Measurements from ENCODE around the gene ZEB1. TPM values are rescaled to one million over a fixed set of nuclear protein-coding genes. Genes with fewer than 3 reads are reported as not detected.

Gene ZEB1
- total RNA-seq, 1 donor from 2014 or later, result 24.7 TPM

GRCh38 chr10:31345886-31346285 lies 26.9 kb downstream of the ZEB1 start:
- Mint-ChIP-seq H3K4me3 (no peak overlapping the region), H3K27me3 (ENCODE audit: low read depth) (peaks cover 11% of the 10 kb centered on the region), H3K36me3 (no peaks in the 10 kb centered on the region), H3K9me3 (no peaks in the 10 kb centered on the region), H3K27ac (no peak overlapping the region), H3K4me1 (peaks cover 14% of the 10 kb centered on the region)
- TF ChIP-seq, protein P1, sequence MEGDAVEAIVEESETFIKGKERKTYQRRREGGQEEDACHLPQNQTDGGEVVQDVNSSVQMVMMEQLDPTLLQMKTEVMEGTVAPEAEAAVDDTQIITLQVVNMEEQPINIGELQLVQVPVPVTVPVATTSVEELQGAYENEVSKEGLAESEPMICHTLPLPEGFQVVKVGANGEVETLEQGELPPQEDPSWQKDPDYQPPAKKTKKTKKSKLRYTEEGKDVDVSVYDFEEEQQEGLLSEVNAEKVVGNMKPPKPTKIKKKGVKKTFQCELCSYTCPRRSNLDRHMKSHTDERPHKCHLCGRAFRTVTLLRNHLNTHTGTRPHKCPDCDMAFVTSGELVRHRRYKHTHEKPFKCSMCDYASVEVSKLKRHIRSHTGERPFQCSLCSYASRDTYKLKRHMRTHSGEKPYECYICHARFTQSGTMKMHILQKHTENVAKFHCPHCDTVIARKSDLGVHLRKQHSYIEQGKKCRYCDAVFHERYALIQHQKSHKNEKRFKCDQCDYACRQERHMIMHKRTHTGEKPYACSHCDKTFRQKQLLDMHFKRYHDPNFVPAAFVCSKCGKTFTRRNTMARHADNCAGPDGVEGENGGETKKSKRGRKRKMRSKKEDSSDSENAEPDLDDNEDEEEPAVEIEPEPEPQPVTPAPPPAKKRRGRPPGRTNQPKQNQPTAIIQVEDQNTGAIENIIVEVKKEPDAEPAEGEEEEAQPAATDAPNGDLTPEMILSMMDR (IDR thresholded peaks at IDR 0.05; ENCODE audit: unreplicated experiment), result no peak
- no peak for DNase-seq (ENCODE audit: low spot score in 2 of 2, unreplicated experiment in 2 of 2)

- DNase-seq (ENCODE audit: low spot score in 2 of 2, unreplicated experiment in 2 of 2), result no peak
- H3K4me1 Mint-ChIP-seq, result peaks cover 14% of the 10 kb centered on the region
- TF ChIP-seq, protein P1 (IDR thresholded peaks at IDR 0.05; ENCODE audit: unreplicated experiment), result no peak
- H3K9me3 Mint-ChIP-seq, result no peaks in the 10 kb centered on the region
- no peak overlapping the region for H3K4me3 Mint-ChIP-seq
- H3K36me3 Mint-ChIP-seq, result no peaks in the 10 kb centered on the region
- H3K27me3 Mint-ChIP-seq (ENCODE audit: low read depth), result peaks cover 11% of the 10 kb centered on the region
- H3K27ac Mint-ChIP-seq, result no peak overlapping the region
These were observed 27.9 kb downstream of the ZEB1 start for GRCh38 chr10:31346953-31347352.

DNA sequence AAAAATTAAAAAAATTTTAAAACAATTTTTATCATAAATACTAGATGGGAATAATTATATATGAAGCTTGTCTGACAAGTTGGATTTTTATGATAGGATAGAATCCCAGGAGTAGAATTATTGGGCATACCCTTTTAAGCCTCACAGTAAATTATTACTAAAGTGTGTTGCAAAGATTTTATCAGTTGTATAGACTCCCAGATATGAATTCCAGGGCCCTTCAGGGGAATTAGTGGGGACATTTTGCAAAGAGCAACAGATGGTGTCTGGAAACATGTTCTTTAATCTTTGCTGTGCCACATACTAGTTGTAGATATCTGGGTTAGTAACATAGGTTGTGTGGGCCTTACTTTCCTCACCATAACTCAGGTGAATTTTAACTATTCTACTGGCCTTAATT lies 28.7 kb downstream of the ZEB1 start:
- no peak overlapping the region for H3K4me3 Mint-ChIP-seq
- H3K27me3 Mint-ChIP-seq (ENCODE audit: low read depth), result peaks cover 11% of the 10 kb centered on the region
- peaks cover 14% of the 10 kb centered on the region for H3K4me1 Mint-ChIP-seq
- no peak overlapping the region for H3K27ac Mint-ChIP-seq
- TF ChIP-seq, protein P1 (IDR thresholded peaks at IDR 0.05; ENCODE audit: unreplicated experiment), result no peak
- no peak for DNase-seq (ENCODE audit: low spot score in 2 of 2, unreplicated experiment in 2 of 2)
- H3K9me3 Mint-ChIP-seq, result no peaks in the 10 kb centered on the region
- no peaks in the 10 kb centered on the region for H3K36me3 Mint-ChIP-seq

- no peak for DNase-seq (ENCODE audit: low spot score in 2 of 2, unreplicated experiment in 2 of 2)
- peaks cover 24% of the 10 kb centered on the region for H3K4me1 Mint-ChIP-seq
- H3K27ac Mint-ChIP-seq, result no peak overlapping the region
- peaks cover 3% of the 10 kb centered on the region for H3K27me3 Mint-ChIP-seq (ENCODE audit: low read depth)
- no peak overlapping the region for H3K4me3 Mint-ChIP-seq
- H3K9me3 Mint-ChIP-seq, result no peaks in the 10 kb centered on the region
- TF ChIP-seq, protein P1 (IDR thresholded peaks at IDR 0.05; ENCODE audit: unreplicated experiment), result no peak
- H3K36me3 Mint-ChIP-seq, result no peaks in the 10 kb centered on the region
These were observed 31.9 kb downstream of the ZEB1 start for GRCh38 chr10:31350891-31351290.

GRCh38 chr10:31352436-31353226 lies 33.6 kb downstream of the ZEB1 start:
- DNase-seq (ENCODE audit: low spot score in 2 of 2, unreplicated experiment in 2 of 2), result no peak
- Mint-ChIP-seq H3K4me1 (peaks cover 15% of the 10 kb centered on the region), H3K27me3 (ENCODE audit: low read depth) (no peaks in the 10 kb centered on the region), H3K4me3 (no peak overlapping the region), H3K36me3 (no peaks in the 10 kb centered on the region), H3K9me3 (no peaks in the 10 kb centered on the region), H3K27ac (no peak overlapping the region)
- TF ChIP-seq, protein P1 (IDR thresholded peaks at IDR 0.05; ENCODE audit: unreplicated experiment), result no peak
